ENCODE measurements around the gene PAQR7. TPM values are rescaled to one million over a fixed set of nuclear protein-coding genes. Genes with fewer than 3 reads are reported as not detected.

Gene PAQR7
- total RNA-seq, 3 donors from 2014 or later (not counting 1 experiment from before 2014, with no cell fraction given), result 2.9 to 3.6 (median 3.0) TPM

- Mint-ChIP-seq H3K27ac (no peak overlapping the region), H3K36me3 (peaks cover 8% of the 10 kb centered on the region), H3K27me3 (ENCODE audit: low read depth in 2 of 2) (no peaks in the 10 kb centered on the region), H3K9me3 (no peaks in the 10 kb centered on the region), H3K4me3 (no peak overlapping the region), H3K4me1 (peaks cover 18 to 19% of the 10 kb centered on the region in 2 donors)
- intact Hi-C loops (cut with micrococcal nuclease), result no loop called here
- DNase-seq (no peak), ATAC-seq (no peak)
- Histone ChIP-seq H3K36me3 (ENCODE audit: control insufficient read depth, insufficient read depth, low read length) (peaks cover 36% of the 10 kb centered on the region), H3K27ac (ENCODE audit: low read length) (no peak overlapping the region), H3K4me1 (ENCODE audit: control insufficient read depth, insufficient read depth, low read length) (peaks cover 15% of the 10 kb centered on the region), H3K27me3 (ENCODE audit: control insufficient read depth, insufficient read depth, low read length) (no peaks in the 10 kb centered on the region), H3K4me3 (ENCODE audit: low read length) (no peak overlapping the region), H3K9me3 (ENCODE audit: control insufficient read depth, insufficient read depth, low read length) (no peaks in the 10 kb centered on the region)
- TF ChIP-seq, protein P1, sequence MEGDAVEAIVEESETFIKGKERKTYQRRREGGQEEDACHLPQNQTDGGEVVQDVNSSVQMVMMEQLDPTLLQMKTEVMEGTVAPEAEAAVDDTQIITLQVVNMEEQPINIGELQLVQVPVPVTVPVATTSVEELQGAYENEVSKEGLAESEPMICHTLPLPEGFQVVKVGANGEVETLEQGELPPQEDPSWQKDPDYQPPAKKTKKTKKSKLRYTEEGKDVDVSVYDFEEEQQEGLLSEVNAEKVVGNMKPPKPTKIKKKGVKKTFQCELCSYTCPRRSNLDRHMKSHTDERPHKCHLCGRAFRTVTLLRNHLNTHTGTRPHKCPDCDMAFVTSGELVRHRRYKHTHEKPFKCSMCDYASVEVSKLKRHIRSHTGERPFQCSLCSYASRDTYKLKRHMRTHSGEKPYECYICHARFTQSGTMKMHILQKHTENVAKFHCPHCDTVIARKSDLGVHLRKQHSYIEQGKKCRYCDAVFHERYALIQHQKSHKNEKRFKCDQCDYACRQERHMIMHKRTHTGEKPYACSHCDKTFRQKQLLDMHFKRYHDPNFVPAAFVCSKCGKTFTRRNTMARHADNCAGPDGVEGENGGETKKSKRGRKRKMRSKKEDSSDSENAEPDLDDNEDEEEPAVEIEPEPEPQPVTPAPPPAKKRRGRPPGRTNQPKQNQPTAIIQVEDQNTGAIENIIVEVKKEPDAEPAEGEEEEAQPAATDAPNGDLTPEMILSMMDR (IDR thresholded peaks at IDR 0.05), result no peak
- 92% methylated on average over 1 of the region's 2 CpGs for WGBS (ENCODE audit: insufficient coverage)
These were observed 49.9 kb downstream of the PAQR7 start for GRCh38 chr1:25825605-25826004.

- H3K27me3 Mint-ChIP-seq (ENCODE audit: low read depth in 2 of 2), result no peaks in the 10 kb centered on the region
- TF ChIP-seq, protein P1 (IDR thresholded peaks at IDR 0.05), result no peak
- H3K4me3 Mint-ChIP-seq, result peak overlapping the region; percentile 91
- no peak for ATAC-seq
- Histone ChIP-seq H3K27me3 (ENCODE audit: control insufficient read depth, insufficient read depth, low read length) (no peaks in the 10 kb centered on the region), H3K27ac (ENCODE audit: low read length) (peak overlapping the region; percentile 96), H3K4me1 (ENCODE audit: control insufficient read depth, insufficient read depth, low read length) (peaks cover 26% of the 10 kb centered on the region), H3K36me3 (ENCODE audit: control insufficient read depth, insufficient read depth, low read length) (peaks cover 5% of the 10 kb centered on the region), H3K9me3 (ENCODE audit: control insufficient read depth, insufficient read depth, low read length) (no peaks in the 10 kb centered on the region), H3K4me3 (ENCODE audit: low read length) (no peak overlapping the region)
- WGBS (ENCODE audit: insufficient coverage), result 88% methylated on average over 5 of the region's 5 CpGs
- no peaks in the 10 kb centered on the region for H3K9me3 Mint-ChIP-seq
- intact Hi-C loops (cut with micrococcal nuclease), result loop anchor here (5.0 kb wide), 1 partner anchor 574 kb away; the partner anchor contains the start of gene RSRP1
- H3K36me3 Mint-ChIP-seq, result no peaks in the 10 kb centered on the region
- H3K4me1 Mint-ChIP-seq, result peaks cover 30 to 38% of the 10 kb centered on the region in 2 donors
- H3K27ac Mint-ChIP-seq, result peak overlapping the region; percentile 94 to 95
- DNase-seq, result no peak
These were observed 53.8 kb downstream of the PAQR7 start for GRCh38 chr1:25821630-25822091.

DNA sequence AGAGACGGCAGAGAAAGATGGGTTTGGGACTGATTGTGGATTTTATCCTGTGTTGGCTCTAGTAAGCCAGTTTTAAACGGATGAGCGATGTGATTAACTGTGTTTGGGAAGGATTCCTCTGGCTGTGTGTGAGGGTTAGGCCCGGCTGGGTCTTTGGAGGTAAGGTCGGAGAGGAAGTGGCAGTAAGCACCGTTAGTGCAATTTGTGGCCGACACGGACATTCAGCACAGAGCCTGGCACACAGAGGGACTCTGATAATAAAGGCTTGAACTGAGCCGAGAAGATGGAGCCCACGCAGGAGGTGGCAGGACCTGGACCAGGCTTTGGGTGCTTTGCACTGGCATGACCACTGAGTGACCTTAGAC lies 54.4 kb downstream of the PAQR7 start:
- DNase-seq, result no peak

More for the DNA sequence above, 54.4 kb downstream of the PAQR7 start:
- WGBS (ENCODE audit: insufficient coverage), result 29% methylated on average over 10 of the region's 10 CpGs
- Mint-ChIP-seq H3K27me3 (ENCODE audit: low read depth in 2 of 2) (no peaks in the 10 kb centered on the region), H3K4me3 (peak overlapping the region; percentile 91), H3K4me1 (peaks cover 30 to 38% of the 10 kb centered on the region in 2 donors), H3K36me3 (no peaks in the 10 kb centered on the region), H3K27ac (peak overlapping the region; percentile 94 to 95), H3K9me3 (no peaks in the 10 kb centered on the region)
- no peak for ATAC-seq
- Histone ChIP-seq H3K27ac (ENCODE audit: low read length) (peak overlapping the region; percentile 96), H3K4me1 (ENCODE audit: control insufficient read depth, insufficient read depth, low read length) (peaks cover 26% of the 10 kb centered on the region), H3K9me3 (ENCODE audit: control insufficient read depth, insufficient read depth, low read length) (no peaks in the 10 kb centered on the region), H3K36me3 (ENCODE audit: control insufficient read depth, insufficient read depth, low read length) (no peaks in the 10 kb centered on the region), H3K27me3 (ENCODE audit: control insufficient read depth, insufficient read depth, low read length) (no peaks in the 10 kb centered on the region), H3K4me3 (ENCODE audit: low read length) (peak overlapping the region; percentile 98)
- intact Hi-C loops (cut with micrococcal nuclease), result loop anchor here (5.0 kb wide), 1 partner anchor 574 kb away; the partner anchor contains the start of gene RSRP1
- TF ChIP-seq, protein P1 (IDR thresholded peaks at IDR 0.05), result no peak
